ENCODE data around the gene WDR87. TPM values are rescaled to one million over a fixed set of nuclear protein-coding genes. Genes with fewer than 3 reads are reported as not detected.
A peak's percentile ranks its signal among the peaks of the same experiment; 100 is the strongest.

Gene WDR87
- total RNA-seq, 1 donor: not detected

DNA sequence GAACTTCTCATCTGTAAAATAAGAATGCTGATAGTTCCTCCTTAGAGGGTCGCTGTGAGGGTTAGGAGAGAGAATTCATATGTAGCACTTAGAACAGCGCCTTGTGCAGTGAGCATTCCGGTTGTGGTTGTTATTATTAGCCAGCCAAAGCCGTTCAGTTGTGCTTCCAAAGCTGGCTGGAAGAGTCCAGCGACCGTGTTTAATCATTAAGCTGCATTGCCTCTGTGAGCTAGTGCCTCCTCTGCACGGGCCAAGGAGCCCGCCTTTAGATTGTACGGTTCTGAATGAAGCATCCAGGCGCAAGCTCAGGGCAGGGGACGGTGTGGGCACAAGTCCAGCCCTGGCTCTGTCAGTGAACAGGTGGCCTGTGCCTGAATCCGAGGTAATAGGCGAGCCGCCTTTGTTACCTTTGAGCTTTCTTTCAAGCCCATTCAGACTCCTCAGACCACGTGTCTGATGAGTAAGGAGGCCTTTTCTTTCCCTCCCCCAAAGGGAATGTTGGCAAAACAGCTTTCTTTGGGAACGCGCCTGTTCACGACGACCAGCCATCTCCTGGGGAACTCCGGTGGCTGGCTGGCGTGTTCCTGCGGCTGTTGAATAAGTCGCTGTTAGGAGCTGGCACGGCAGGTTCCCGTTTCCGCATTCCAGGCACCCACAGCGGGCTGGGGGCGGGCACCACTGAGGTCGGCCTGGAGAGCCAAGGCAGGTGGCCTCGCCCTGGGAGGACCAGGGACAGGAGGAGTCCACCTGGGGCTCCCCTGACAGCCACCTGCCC, 25.7 kb upstream of the WDR87 start:
- no peaks in the 10 kb centered on the region for H3K27me3 ChIP-seq (ENCODE audit: insufficient read depth, low read length)
- H3K4me1 ChIP-seq (ENCODE audit: insufficient read depth, low read length): peaks cover 22% of the 10 kb centered on the region
- H3K27ac ChIP-seq (ENCODE audit: low read depth, low read length): peak overlapping the region; percentile 64
- peaks cover 28% of the 10 kb centered on the region for H3K36me3 ChIP-seq (ENCODE audit: insufficient read depth, low read length)
- peaks cover 94% of the 10 kb centered on the region for H3K79me2 ChIP-seq (ENCODE audit: insufficient read depth, low read length)
- H4K20me1 ChIP-seq (ENCODE audit: insufficient read depth, low read length): peaks cover 30% of the 10 kb centered on the region
- H3K9me3 ChIP-seq (ENCODE audit: low read depth, low read length): peaks cover 5% of the 10 kb centered on the region
- peak overlapping the region; percentile 35 for H2AFZ ChIP-seq (ENCODE audit: low read length)
- H3K4me3 ChIP-seq (ENCODE audit: insufficient read depth, low read length): peak overlapping the region; percentile 37
- peak; percentile 92 for DNase-seq (ENCODE audit: insufficient read length, low spot score, missing footprints)
- TF ChIP-seq, protein P1, sequence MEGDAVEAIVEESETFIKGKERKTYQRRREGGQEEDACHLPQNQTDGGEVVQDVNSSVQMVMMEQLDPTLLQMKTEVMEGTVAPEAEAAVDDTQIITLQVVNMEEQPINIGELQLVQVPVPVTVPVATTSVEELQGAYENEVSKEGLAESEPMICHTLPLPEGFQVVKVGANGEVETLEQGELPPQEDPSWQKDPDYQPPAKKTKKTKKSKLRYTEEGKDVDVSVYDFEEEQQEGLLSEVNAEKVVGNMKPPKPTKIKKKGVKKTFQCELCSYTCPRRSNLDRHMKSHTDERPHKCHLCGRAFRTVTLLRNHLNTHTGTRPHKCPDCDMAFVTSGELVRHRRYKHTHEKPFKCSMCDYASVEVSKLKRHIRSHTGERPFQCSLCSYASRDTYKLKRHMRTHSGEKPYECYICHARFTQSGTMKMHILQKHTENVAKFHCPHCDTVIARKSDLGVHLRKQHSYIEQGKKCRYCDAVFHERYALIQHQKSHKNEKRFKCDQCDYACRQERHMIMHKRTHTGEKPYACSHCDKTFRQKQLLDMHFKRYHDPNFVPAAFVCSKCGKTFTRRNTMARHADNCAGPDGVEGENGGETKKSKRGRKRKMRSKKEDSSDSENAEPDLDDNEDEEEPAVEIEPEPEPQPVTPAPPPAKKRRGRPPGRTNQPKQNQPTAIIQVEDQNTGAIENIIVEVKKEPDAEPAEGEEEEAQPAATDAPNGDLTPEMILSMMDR (IDR thresholded peaks at IDR 0.05; ENCODE audit: extremely low read depth, low read depth, low read length): no peak
- peak overlapping the region; percentile 68 for H3K4me2 ChIP-seq (ENCODE audit: insufficient read depth, low read length)

DNA sequence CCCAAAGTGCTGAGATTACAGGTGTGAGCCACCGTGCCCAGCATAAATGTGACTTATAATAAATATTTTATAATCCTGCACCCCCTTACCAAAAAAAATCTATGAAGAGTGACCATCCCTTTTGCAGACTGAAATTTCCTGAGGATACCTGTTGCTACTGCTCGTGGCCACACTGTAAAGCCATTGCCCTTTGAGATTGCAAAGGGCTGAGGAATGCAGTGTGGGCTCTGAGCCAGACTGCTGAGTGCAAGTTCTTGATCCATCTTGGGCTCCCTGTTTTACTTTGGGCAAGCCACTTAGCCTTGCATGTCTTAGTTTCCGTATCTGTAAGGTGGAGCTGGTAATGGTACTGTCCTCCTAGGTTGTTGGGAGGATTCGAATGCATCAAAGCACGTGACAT, 24.0 kb upstream of the WDR87 start:
- peaks cover 22% of the 10 kb centered on the region for H3K4me1 ChIP-seq (ENCODE audit: insufficient read depth, low read length)
- TF ChIP-seq, protein P1 (IDR thresholded peaks at IDR 0.05; ENCODE audit: extremely low read depth, low read depth, low read length): no peak
- peaks cover 16% of the 10 kb centered on the region for H3K36me3 ChIP-seq (ENCODE audit: insufficient read depth, low read length)
- no peak overlapping the region for H2AFZ ChIP-seq (ENCODE audit: low read length)
- H3K9me3 ChIP-seq (ENCODE audit: low read depth, low read length): peaks cover under 1% of the 10 kb centered on the region
- H4K20me1 ChIP-seq (ENCODE audit: insufficient read depth, low read length): peaks cover 33% of the 10 kb centered on the region
- no peak overlapping the region for H3K4me2 ChIP-seq (ENCODE audit: insufficient read depth, low read length)
- H3K27ac ChIP-seq (ENCODE audit: low read depth, low read length): no peak overlapping the region
- no peak overlapping the region for H3K4me3 ChIP-seq (ENCODE audit: insufficient read depth, low read length)
- no peaks in the 10 kb centered on the region for H3K27me3 ChIP-seq (ENCODE audit: insufficient read depth, low read length)
- H3K79me2 ChIP-seq (ENCODE audit: insufficient read depth, low read length): peaks cover 94% of the 10 kb centered on the region
- no peak for DNase-seq (ENCODE audit: insufficient read length, low spot score, missing footprints)

DNA sequence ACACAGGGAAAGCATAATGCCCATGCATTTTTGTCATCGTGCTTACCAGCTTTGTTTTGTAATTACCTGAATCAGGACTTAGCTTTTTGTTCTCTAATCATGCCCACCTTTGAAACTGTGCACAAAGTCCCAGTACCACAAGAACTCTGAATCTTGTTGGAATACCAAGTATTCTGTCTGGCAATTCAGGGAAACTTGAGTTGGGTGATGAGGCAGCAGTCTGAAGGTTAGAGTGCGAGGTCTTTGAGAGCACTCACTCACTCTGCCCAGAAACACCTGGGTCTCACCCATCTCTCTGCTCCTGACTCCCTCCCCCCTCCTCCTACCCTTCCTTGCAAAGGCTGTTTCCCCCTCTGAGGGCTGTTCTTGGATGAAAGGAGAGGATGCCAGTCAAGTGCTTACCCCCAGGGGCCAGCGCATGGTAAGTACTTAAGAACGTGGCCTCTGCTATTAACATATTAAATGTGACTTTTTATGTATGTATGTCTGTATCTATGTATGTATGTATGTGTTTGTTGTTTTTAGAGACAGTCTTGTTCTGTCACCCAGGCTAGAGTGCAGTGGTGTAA, 23.0 kb upstream of the WDR87 start:
- H3K4me2 ChIP-seq (ENCODE audit: insufficient read depth, low read length): no peak overlapping the region
- H3K27ac ChIP-seq (ENCODE audit: low read depth, low read length): no peak overlapping the region
- H3K4me3 ChIP-seq (ENCODE audit: insufficient read depth, low read length): no peak overlapping the region
- H3K9me3 ChIP-seq (ENCODE audit: low read depth, low read length): no peaks in the 10 kb centered on the region
- peaks cover 93% of the 10 kb centered on the region for H3K79me2 ChIP-seq (ENCODE audit: insufficient read depth, low read length)
- TF ChIP-seq, protein P1 (IDR thresholded peaks at IDR 0.05; ENCODE audit: extremely low read depth, low read depth, low read length): no peak
- peaks cover 40% of the 10 kb centered on the region for H4K20me1 ChIP-seq (ENCODE audit: insufficient read depth, low read length)
- no peak for DNase-seq (ENCODE audit: insufficient read length, low spot score, missing footprints)
- no peak overlapping the region for H2AFZ ChIP-seq (ENCODE audit: low read length)
- peaks cover 7% of the 10 kb centered on the region for H3K36me3 ChIP-seq (ENCODE audit: insufficient read depth, low read length)
- H3K27me3 ChIP-seq (ENCODE audit: insufficient read depth, low read length): no peaks in the 10 kb centered on the region
- peaks cover 22% of the 10 kb centered on the region for H3K4me1 ChIP-seq (ENCODE audit: insufficient read depth, low read length)

DNA sequence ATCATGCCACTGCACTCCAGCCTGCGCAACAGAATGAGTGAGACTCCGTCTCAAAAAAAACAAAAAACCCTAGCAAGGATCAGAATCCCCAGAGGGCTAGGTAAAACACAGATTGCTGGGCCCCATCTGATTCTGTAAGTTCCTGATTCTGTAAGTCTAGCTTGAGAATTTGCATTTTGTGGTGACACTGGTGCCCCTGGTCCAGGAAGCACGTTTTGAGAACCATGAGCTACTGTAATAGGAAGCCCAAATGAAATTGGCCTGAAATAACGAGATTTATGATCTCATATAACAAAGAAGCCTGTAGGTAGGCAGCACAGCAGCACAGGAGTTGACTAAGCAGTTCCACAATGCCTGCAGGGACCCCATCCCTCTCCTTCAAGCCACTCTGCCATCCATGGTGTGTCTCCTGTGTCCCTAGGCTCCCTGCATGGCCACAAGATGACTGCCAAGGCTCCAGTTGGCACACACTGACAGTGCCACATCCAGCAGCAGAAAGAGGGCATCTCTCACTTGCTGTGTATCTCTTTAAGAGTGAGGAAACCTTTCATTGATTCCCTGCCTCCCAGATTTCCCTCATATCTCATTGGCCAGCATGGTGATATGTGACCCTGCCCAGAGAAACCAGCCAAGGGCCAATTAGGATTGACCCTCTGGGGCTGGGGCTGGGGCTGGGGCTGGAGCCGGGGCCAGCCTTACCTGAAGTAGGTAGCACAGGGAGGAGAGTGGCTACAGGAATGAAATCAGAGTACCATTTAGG, 22.3 kb upstream of the WDR87 start:
- TF ChIP-seq, protein P1 (IDR thresholded peaks at IDR 0.05; ENCODE audit: extremely low read depth, low read depth, low read length): no peak
- Histone ChIP-seq H4K20me1 (ENCODE audit: insufficient read depth, low read length) (peaks cover 36% of the 10 kb centered on the region), H3K27me3 (ENCODE audit: insufficient read depth, low read length) (no peaks in the 10 kb centered on the region), H2AFZ (ENCODE audit: low read length) (no peak overlapping the region), H3K27ac (ENCODE audit: low read depth, low read length) (peak overlapping the region; percentile 3), H3K4me1 (ENCODE audit: insufficient read depth, low read length) (peaks cover 16% of the 10 kb centered on the region), H3K9me3 (ENCODE audit: low read depth, low read length) (no peaks in the 10 kb centered on the region), H3K79me2 (ENCODE audit: insufficient read depth, low read length) (peaks cover 90% of the 10 kb centered on the region), H3K4me2 (ENCODE audit: insufficient read depth, low read length) (no peak overlapping the region), H3K36me3 (ENCODE audit: insufficient read depth, low read length) (peaks cover 6% of the 10 kb centered on the region), H3K4me3 (ENCODE audit: insufficient read depth, low read length) (no peak overlapping the region)
- DNase-seq (ENCODE audit: insufficient read length, low spot score, missing footprints): no peak
